GM12892 (cell line): ENCODE data around the gene DOCK8.
"Not testable (repeated sequence)": the region's sequence is repeated elsewhere in the genome, so short reads cannot be mapped to it uniquely, and the experiment has no call there.

Experiments used
- POLR2A ChIP-seq: IDR thresholded peaks from 2 replicates; pipeline ENCODE4 v1.6.1; 2011; ENCODE audit warnings: low read depth, low read length, control low read depth
- TAF1 ChIP-seq: IDR thresholded peaks from 2 replicates; pipeline ENCODE4 v1.6.1; 2011; ENCODE audit warnings: low read depth, mild to moderate bottlenecking, control low read depth, low read length, borderline replicate concordance

- not testable (repeated sequence) for TF ChIP-seq TAF1, POLR2A
These were observed 15.1 kb upstream of the DOCK8 start for GRCh38 chr9:199601-200000.
